OCI-LY7 (cell line): ENCODE measurements around the gene APOBEC3H.

Source experiments
- CTCF ChIP-seq: fragments of 200-600 bp; sonication (generic); conservative IDR thresholded peaks from 2 replicates; pipeline ENCODE4 v1.5.1; 2014; ENCODE audit warnings: mild to moderate bottlenecking, antibody characterized with exemption, low read length, moderate library complexity, mixed read lengths
- EZH2phosphoT487 ChIP-seq: fragments of 200-600 bp; sonication (generic); IDR thresholded peaks from 2 replicates; pipeline ENCODE4 v1.6.1; 2018; ENCODE audit warnings: low read depth, borderline replicate concordance, mild to moderate bottlenecking, mixed run types, antibody characterized with exemption, low read length, moderate library complexity, mixed read lengths

- TF ChIP-seq CTCF (no peak), EZH2phosphoT487 (no peak)
Measured at GRCh38 chr22:39087881-39088684, 9.0 kb upstream of the APOBEC3H start.
